HFFc6 (cell line): ENCODE results near the gene TNFRSF19. TPM values are rescaled to one million over a fixed set of nuclear protein-coding genes. Genes with fewer than 3 reads are reported as not detected.

ENCODE experiments used
- DNase-seq: peaks from one replicate; pipeline ENCODE4 v3.0.0-alpha.2; 2018
- H3K27ac Mint-ChIP-seq: 2 replicates; pipeline ENCODE4 v1.8.0; 2020; ENCODE audit warnings: mild to moderate bottlenecking, mixed read lengths
- H3K27me3 Mint-ChIP-seq: 2 replicates; pipeline ENCODE4 v1.8.0; 2021; ENCODE audit warnings: mild to moderate bottlenecking, moderate library complexity, mixed read lengths; ENCODE audit not compliant: insufficient read depth
- H3K36me3 Mint-ChIP-seq: 2 replicates; pipeline ENCODE4 v1.8.0; 2021; ENCODE audit warnings: low read depth, mixed read lengths
- H3K4me1 Mint-ChIP-seq: 2 replicates; pipeline ENCODE4 v1.8.0; 2020; ENCODE audit warnings: low read depth, mixed read lengths
- H3K4me3 Mint-ChIP-seq: 2 replicates; pipeline ENCODE4 v1.8.0; 2020; ENCODE audit warnings: mild to moderate bottlenecking, moderate library complexity, mixed read lengths
- H3K9me3 Mint-ChIP-seq: 2 replicates; pipeline ENCODE4 v1.8.0; 2020; ENCODE audit warnings: mild to moderate bottlenecking, mixed read lengths
- total RNA-seq, 6 experiments: library from RNA; stranded (reverse); fragmentation: NEBNext Ultra II Directional; extraction: Animal tissue kit (Norgen Biotek cat#: 25700); gene quantifications; 2 replicates in 1 of 6; 3 replicates in 5 of 6; pipeline ENCODE4 v1.2.3, GENCODE V29; 2021
- TF ChIP-seq, protein P1 (sequence below): fragments of 200-600 bp; sonication (generic); IDR thresholded peaks from 2 replicates; pipeline ENCODE4 v1.5.0; 2021; ENCODE audit warnings: antibody characterized with exemption, mild to moderate bottlenecking

Gene TNFRSF19
- total RNA-seq, 6 experiments from 2014 or later, result 5.9 to 10.1 (median 8.7) TPM

DNA sequence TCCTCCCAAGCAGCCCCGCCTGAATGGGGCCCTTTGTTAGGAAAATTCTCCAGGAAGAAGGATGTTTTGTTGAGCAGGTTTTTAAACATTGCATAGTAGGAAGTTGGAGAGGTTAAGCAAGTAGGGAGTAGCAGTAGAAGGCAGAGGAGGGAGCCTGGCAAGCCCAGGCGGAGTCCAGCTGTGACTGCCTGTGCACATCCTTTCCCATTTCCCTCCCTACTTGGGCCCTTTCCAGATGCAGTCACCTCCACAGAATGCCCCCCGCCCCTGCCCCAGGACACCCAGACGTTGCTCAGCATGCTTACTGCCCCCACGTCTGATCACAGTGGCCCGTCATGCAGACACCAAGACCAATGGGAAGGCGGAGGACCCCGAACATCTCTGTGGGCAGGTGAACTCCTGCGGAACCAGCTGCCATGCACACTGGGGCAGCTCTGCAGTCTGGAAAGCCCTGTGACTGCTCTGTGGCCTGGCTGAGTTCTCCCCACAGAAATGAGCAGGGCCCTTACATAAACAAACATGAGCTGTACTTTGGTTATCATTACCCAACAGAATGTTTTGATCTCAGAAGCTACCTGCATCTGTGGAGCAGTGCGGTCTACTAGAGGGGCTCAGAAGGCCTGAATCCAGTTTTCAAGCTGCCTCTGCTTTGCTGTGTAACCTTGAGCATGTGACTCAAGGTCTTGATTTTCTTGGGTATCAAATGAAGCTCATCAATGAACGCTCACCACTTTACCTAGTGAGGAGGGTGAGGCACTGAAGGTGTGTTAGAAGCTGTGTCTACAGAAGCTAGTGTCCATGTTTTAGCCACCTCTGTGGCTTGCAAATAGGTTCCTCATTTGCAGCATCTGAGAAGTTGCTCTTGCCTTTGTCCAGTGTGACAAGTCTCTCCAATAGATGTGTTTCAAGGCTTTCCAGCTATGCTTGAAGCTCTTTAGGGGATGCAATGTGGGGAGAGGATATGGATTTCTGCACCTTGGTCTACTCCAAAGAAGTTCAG is 84.2 kb downstream of the TNFRSF19 start:
- Mint-ChIP-seq H3K27me3 (no peaks in the 10 kb centered on the region), H3K4me1 (peaks cover 19% of the 10 kb centered on the region), H3K27ac (no peak overlapping the region), H3K36me3 (no peaks in the 10 kb centered on the region), H3K4me3 (no peak overlapping the region), H3K9me3 (no peaks in the 10 kb centered on the region)
- DNase-seq, result no peak
- TF ChIP-seq, protein P1, sequence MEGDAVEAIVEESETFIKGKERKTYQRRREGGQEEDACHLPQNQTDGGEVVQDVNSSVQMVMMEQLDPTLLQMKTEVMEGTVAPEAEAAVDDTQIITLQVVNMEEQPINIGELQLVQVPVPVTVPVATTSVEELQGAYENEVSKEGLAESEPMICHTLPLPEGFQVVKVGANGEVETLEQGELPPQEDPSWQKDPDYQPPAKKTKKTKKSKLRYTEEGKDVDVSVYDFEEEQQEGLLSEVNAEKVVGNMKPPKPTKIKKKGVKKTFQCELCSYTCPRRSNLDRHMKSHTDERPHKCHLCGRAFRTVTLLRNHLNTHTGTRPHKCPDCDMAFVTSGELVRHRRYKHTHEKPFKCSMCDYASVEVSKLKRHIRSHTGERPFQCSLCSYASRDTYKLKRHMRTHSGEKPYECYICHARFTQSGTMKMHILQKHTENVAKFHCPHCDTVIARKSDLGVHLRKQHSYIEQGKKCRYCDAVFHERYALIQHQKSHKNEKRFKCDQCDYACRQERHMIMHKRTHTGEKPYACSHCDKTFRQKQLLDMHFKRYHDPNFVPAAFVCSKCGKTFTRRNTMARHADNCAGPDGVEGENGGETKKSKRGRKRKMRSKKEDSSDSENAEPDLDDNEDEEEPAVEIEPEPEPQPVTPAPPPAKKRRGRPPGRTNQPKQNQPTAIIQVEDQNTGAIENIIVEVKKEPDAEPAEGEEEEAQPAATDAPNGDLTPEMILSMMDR, result no peak

DNA sequence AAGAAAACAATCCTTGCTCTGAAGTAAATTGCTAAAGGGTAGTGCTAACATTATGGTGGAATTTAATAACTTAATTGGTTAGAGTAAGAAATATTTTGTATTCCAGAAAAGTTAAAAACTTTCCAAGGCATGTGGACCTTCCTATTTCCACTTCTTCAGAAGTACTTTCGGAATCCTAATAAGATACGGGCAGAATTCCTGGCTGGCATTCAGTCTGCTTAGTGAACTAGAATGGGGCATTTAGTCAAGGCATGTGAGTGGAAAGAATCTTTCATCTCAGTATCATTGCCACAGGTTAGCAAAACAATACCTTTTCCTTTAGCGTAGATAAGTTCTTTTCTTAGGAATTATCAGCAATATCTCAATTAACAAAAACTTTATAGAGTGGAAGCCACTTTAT is 85.1 kb downstream of the TNFRSF19 start:
- DNase-seq, result no peak
- peaks cover 19% of the 10 kb centered on the region for H3K4me1 Mint-ChIP-seq

DNA sequence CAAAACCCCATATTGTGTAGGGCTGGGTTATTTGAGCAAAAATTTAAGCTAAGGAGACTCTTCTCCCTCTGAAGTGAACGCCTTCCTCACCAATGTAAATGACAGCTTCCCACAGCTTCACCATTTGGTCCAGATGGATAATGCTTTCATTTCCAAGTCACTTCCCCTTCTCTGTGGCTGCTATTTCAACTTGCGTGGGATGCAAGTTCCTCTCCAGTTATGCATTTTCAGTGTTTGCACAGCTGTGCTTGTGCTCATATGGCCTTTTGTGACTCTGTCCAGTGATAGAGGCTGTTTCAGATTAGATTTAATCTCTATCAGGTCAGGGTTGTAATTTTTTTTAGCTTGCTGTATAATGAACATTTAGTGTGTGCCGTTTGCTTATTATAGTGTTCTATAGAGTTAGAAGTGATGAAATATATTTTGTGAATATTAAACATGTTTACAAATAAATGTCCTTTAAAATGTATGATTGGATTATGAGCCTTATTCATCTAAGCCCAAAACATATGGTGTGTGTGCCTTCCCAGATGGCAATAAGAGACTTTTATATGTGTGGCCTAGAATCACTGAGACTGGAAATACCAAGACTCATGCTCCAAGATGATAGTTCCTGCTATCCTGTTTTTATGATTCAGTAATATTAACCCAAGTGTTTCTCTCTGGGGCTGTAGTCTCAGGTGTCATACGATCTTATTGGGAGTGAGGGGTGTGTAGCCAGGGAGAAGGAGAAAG is 86.6 kb downstream of the TNFRSF19 start:
- 0 out of 2 replicates have a peak, but pooled peaks cover under 1% of the 10 kb centered on the region for H3K9me3 Mint-ChIP-seq
- no peaks in the 10 kb centered on the region for H3K27me3 Mint-ChIP-seq
- peak overlapping the region; percentile 10; the same call in 1 of the 2 replicates for H3K27ac Mint-ChIP-seq
- peaks cover 26% of the 10 kb centered on the region for H3K4me1 Mint-ChIP-seq
- no peak overlapping the region; the same call in 1 of the 2 replicates for H3K4me3 Mint-ChIP-seq
- peaks cover 14% of the 10 kb centered on the region for H3K36me3 Mint-ChIP-seq
- TF ChIP-seq, protein P1, result no peak
- DNase-seq, result no peak

More for the DNA sequence above, 85.1 kb downstream of the TNFRSF19 start:
- H3K27ac Mint-ChIP-seq, result no peak overlapping the region
- H3K4me3 Mint-ChIP-seq, result no peak overlapping the region
- H3K27me3 Mint-ChIP-seq, result no peaks in the 10 kb centered on the region
- no peaks in the 10 kb centered on the region for H3K9me3 Mint-ChIP-seq
- peaks cover 5% of the 10 kb centered on the region; the same call in 1 of the 2 replicates for H3K36me3 Mint-ChIP-seq
- TF ChIP-seq, protein P1, result no peak

DNA sequence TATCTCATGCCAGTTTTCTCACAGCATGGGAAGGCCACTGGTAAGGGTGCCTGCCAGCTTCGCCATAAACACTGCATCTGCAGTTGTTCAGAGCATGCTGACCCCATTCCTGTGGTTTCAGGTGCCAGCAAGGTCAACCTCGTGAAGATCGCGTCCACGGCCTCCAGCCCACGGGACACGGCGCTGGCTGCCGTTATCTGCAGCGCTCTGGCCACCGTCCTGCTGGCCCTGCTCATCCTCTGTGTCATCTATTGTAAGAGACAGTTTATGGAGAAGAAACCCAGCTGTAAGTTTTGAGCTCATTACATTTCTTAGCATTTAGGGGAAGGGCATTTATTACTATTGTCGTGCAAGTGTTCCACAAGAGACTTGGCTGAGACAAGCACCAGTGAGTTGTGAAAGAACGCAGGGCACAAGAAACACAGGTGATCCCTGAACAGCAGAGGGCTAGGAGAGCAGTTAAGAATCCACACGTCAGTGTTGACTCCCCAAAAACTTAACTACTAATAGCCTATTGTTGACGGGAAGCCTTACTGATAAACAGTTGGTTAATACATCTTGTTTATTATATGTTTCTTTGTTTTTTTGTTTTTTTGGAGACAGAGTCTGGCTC is 88.8 kb downstream of the TNFRSF19 start:
- Mint-ChIP-seq H3K27ac (no peak overlapping the region), H3K9me3 (peaks cover 5% of the 10 kb centered on the region; the same call in 1 of the 2 replicates), H3K27me3 (peaks cover 1% of the 10 kb centered on the region; the same call in 1 of the 2 replicates), H3K4me1 (peaks cover 20% of the 10 kb centered on the region), H3K36me3 (peaks cover 31% of the 10 kb centered on the region), H3K4me3 (no peak overlapping the region)
- TF ChIP-seq, protein P1, result no peak
- no peak for DNase-seq

DNA sequence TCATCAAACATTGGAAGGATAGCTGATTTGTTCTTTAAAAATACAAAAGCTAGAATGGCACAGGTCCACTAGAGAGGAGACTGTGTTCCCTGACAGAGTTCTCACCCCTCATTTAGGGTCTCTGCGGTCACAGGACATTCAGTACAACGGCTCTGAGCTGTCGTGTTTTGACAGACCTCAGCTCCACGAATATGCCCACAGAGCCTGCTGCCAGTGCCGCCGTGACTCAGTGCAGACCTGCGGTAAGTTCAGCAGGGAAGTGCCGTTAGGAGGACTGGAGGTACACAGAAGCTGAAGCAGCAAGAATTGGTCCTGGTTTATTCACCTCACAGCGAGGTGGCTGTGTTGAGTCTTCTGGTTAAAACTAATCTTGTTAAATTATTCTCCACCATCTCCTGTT is 90.0 kb downstream of the TNFRSF19 start:
- Mint-ChIP-seq H3K4me1 (peaks cover 18% of the 10 kb centered on the region), H3K27ac (no peak overlapping the region), H3K27me3 (peaks cover 1% of the 10 kb centered on the region; the same call in 1 of the 2 replicates), H3K4me3 (no peak overlapping the region), H3K9me3 (peaks cover 5% of the 10 kb centered on the region; the same call in 1 of the 2 replicates), H3K36me3 (peaks cover 31% of the 10 kb centered on the region)
- no peak for DNase-seq
- TF ChIP-seq, protein P1, result no peak
